Gastroesophageal sphincter (tissue), 4 donors: ENCODE measurements around the gene ARL13B. TPM values are rescaled to one million over a fixed set of nuclear protein-coding genes. Genes with fewer than 3 reads are reported as not detected.
A peak's percentile ranks its signal among the peaks of the same experiment; 100 is the strongest.

Experiments used
- ATAC-seq: fragments of 150-250 bp; one replicate; pipeline ENCODE4 v1.9.1; 2016; ENCODE audit warnings: mild to moderate bottlenecking, moderate library complexity
- H3K27ac ChIP-seq, 4 donors: fragments of 200-600 bp; sonication (generic) in 3 of 4; 1 replicate in 3 of 4; 2 replicates in 1 of 4; pipeline ENCODE4 v1.5.1; 2016 to 2019
- H3K27me3 ChIP-seq: fragments of 200-600 bp; sonication (generic); one replicate; pipeline ENCODE4 v1.5.1; 2019
- H3K36me3 ChIP-seq, 2 donors: fragments of 200-600 bp; sonication (generic); one replicate each; pipeline ENCODE4 v1.5.1; 2019; ENCODE audit warnings: control low read depth in 1 of 2
- H3K4me1 ChIP-seq, 3 donors: fragments of 200-600 bp; sonication (generic); 1 replicate in 2 of 3; 2 replicates in 1 of 3; pipeline ENCODE4 v1.5.1; 2016 to 2019; ENCODE audit warnings: control low read depth in 2 of 3
- H3K4me3 ChIP-seq, 2 donors: fragments of 200-600 bp; sonication (generic); one replicate each; pipeline ENCODE4 v1.5.1; 2019; ENCODE audit warnings: mild to moderate bottlenecking in 1 of 2, moderate library complexity in 1 of 2
- H3K9me3 ChIP-seq, 3 donors: fragments of 200-600 bp; sonication (generic); one replicate each; pipeline ENCODE4 v1.5.1; 2017 to 2019; ENCODE audit warnings: control low read depth in 2 of 3
- CTCF ChIP-seq, 4 experiments: fragments of 200-600 bp in 2 of 4; fragments of 450-650 bp in 2 of 4; sonication (generic) in 1 of 4; IDR thresholded peaks; one replicate each; pipeline ENCODE4 v1.5.1; 2017 to 2019; ENCODE audit warnings: antibody characterized with exemption in 4 of 4, mild to moderate bottlenecking in 2 of 4, moderate library complexity in 2 of 4
- EP300 ChIP-seq: sonication (generic); formaldehyde crosslinking; IDR thresholded peaks from one replicate; pipeline ENCODE4 v1.6.1; 2017; ENCODE audit warnings: antibody characterized with exemption, mild to moderate bottlenecking
- POLR2A ChIP-seq, 2 donors: fragments of 450-650 bp; IDR thresholded peaks; one replicate each; pipeline ENCODE4 v1.6.1; 2017; ENCODE audit warnings: antibody characterized with exemption in 2 of 2, mild to moderate bottlenecking in 2 of 2, moderate library complexity in 1 of 2
- POLR2AphosphoS5 ChIP-seq: sonication (generic); formaldehyde crosslinking; IDR thresholded peaks from one replicate; pipeline ENCODE4 v1.6.1; 2017; ENCODE audit warnings: antibody characterized with exemption
- WGBS, 2 donors: methylation state at CpG; one replicate each; pipeline ENCODE4 v1.1.5; 2018; ENCODE audit warnings: low coverage in 1 of 2; 5-methylcytosine and 5-hydroxymethylcytosine counted together
- total RNA-seq, 4 donors: library from RNA; depleted of rRNA; stranded (reverse); fragments of >200 nt; gene quantifications; one replicate each; pipeline ENCODE4 v1.1.0, GENCODE V29; 2016

ARL13B gene
- total RNA-seq, 4 donors from 2014 or later: 10.8 to 22.5 (median 15.3) TPM

- Histone ChIP-seq H3K27me3 (no peaks in the 10 kb centered on the region), H3K36me3 (no peaks in the 10 kb centered on the region), H3K27ac (no peak overlapping the region), H3K4me1 (peaks cover 0 to 28% (median 0%) of the 10 kb centered on the region in 3 donors), H3K4me3 (no peak overlapping the region), H3K9me3 (no peaks in the 10 kb centered on the region)
- 84 to 94% methylated on average over 2 of the region's 2 CpGs for WGBS, 2 donors
- no peak for ATAC-seq
- no peak for TF ChIP-seq EP300
- no peak for TF ChIP-seq CTCF (IDR thresholded peaks at IDR 0.05)
- TF ChIP-seq POLR2A (IDR thresholded peaks at IDR 0.05): no peak
- TF ChIP-seq POLR2AphosphoS5: no peak
These were observed 29.7 kb downstream of the ARL13B start for GRCh38 chr3:94009608-94010007.

- WGBS, 2 donors: 87 to 89% methylated on average over 3 of the region's 3 CpGs
- peak; percentile 25 for ATAC-seq
These were observed 31.3 kb downstream of the ARL13B start for GRCh38 chr3:94011233-94011711.

GRCh38 chr3:94012185-94012584, 32.2 kb downstream of the ARL13B start:
- WGBS, 2 donors: 86 to 88% methylated on average over 1 of the region's 1 CpG

More at GRCh38 chr3:94011233-94011711, 31.3 kb downstream of the ARL13B start:
- peaks cover 0 to 19% (median 0%) of the 10 kb centered on the region in 3 donors for H3K4me1 ChIP-seq
- H3K9me3 ChIP-seq: no peaks in the 10 kb centered on the region
- H3K27me3 ChIP-seq: no peaks in the 10 kb centered on the region
- H3K27ac ChIP-seq: no peak overlapping the region
- H3K4me3 ChIP-seq: no peak overlapping the region
- no peaks in the 10 kb centered on the region for H3K36me3 ChIP-seq
- TF ChIP-seq POLR2A (IDR thresholded peaks at IDR 0.05) (no peak), EP300 (no peak), POLR2AphosphoS5 (no peak), CTCF (IDR thresholded peaks at IDR 0.05) (no peak)

GRCh38 chr3:94015025-94015424, 35.1 kb downstream of the ARL13B start:
- 86% methylated on average over 1 of the region's 1 CpG for WGBS, 2 donors
- Histone ChIP-seq H3K27ac (no peak overlapping the region), H3K9me3 (no peaks in the 10 kb centered on the region), H3K27me3 (no peaks in the 10 kb centered on the region), H3K4me3 (no peak overlapping the region), H3K4me1 (no peaks in the 10 kb centered on the region), H3K36me3 (no peaks in the 10 kb centered on the region)
- TF ChIP-seq POLR2AphosphoS5 (no peak), EP300 (no peak), POLR2A (IDR thresholded peaks at IDR 0.05) (no peak), CTCF (IDR thresholded peaks at IDR 0.05) (no peak)
- no peak for ATAC-seq

More at GRCh38 chr3:94012185-94012584, 32.2 kb downstream of the ARL13B start:
- Histone ChIP-seq H3K4me3 (no peak overlapping the region), H3K36me3 (no peaks in the 10 kb centered on the region), H3K27me3 (no peaks in the 10 kb centered on the region), H3K27ac (no peak overlapping the region), H3K9me3 (no peaks in the 10 kb centered on the region), H3K4me1 (peaks cover 0 to 13% (median 0%) of the 10 kb centered on the region in 3 donors)
- TF ChIP-seq EP300 (no peak), POLR2A (IDR thresholded peaks at IDR 0.05) (no peak), POLR2AphosphoS5 (no peak), CTCF (IDR thresholded peaks at IDR 0.05) (no peak)
- ATAC-seq: no peak

GRCh38 chr3:94019659-94020058, 39.7 kb downstream of the ARL13B start:
- H3K27me3 ChIP-seq: no peaks in the 10 kb centered on the region
- ATAC-seq: no peak
- H3K4me3 ChIP-seq: no peak overlapping the region
- no peaks in the 10 kb centered on the region for H3K9me3 ChIP-seq
- 79 to 100% methylated on average over 2 of the region's 2 CpGs for WGBS, 2 donors
- no peaks in the 10 kb centered on the region for H3K36me3 ChIP-seq
- TF ChIP-seq CTCF (IDR thresholded peaks at IDR 0.05) (no peak), EP300 (no peak), POLR2AphosphoS5 (no peak), POLR2A (IDR thresholded peaks at IDR 0.05) (no peak)
- no peak overlapping the region for H3K27ac ChIP-seq
- H3K4me1 ChIP-seq: peaks cover 0 to 4% (median 0%) of the 10 kb centered on the region in 3 donors
